ENCODE measurements around the gene ANKRD11.
"Not testable (repeated sequence)": the region's sequence is repeated elsewhere in the genome, so short reads cannot be mapped to it uniquely, and the experiment has no call there.

ANKRD11 gene

DNA sequence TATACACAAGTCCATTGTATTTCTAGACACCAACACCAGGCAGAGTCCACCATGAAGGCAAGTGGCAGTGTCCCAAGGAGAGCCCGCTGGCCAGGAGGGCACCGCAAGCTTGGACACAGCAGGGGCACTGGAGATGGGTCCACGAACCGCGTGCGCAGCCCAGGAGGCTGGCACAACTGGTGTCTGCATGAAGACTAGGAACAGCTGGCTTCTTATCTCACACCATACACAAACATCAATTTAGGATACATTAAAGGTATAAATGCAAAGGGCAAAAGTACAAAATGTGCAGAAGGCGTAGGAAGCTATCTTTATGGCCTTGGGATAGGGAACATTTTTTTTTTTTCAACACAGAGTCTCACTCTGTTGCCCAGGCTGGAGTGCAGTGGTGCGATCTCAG, 52.4 kb downstream of the ANKRD11 start:
- no peaks in the 10 kb centered on the region for H3F3A ChIP-seq (ENCODE audit: control insufficient read depth, insufficient read depth)
- peaks cover 42% of the 10 kb centered on the region for H3K36me3 ChIP-seq (ENCODE audit: control insufficient read depth, low read length)
- H3K4me1 ChIP-seq (ENCODE audit: control insufficient read depth, low read length): no peaks in the 10 kb centered on the region
- no peak overlapping the region for H3K27ac ChIP-seq (ENCODE audit: low read depth, low read length)
- H3K9me3 ChIP-seq (ENCODE audit: control insufficient read depth, insufficient read depth, low read length): peaks cover 4% of the 10 kb centered on the region; the same call in 1 of the 2 replicates
- TF ChIP-seq, protein P1, sequence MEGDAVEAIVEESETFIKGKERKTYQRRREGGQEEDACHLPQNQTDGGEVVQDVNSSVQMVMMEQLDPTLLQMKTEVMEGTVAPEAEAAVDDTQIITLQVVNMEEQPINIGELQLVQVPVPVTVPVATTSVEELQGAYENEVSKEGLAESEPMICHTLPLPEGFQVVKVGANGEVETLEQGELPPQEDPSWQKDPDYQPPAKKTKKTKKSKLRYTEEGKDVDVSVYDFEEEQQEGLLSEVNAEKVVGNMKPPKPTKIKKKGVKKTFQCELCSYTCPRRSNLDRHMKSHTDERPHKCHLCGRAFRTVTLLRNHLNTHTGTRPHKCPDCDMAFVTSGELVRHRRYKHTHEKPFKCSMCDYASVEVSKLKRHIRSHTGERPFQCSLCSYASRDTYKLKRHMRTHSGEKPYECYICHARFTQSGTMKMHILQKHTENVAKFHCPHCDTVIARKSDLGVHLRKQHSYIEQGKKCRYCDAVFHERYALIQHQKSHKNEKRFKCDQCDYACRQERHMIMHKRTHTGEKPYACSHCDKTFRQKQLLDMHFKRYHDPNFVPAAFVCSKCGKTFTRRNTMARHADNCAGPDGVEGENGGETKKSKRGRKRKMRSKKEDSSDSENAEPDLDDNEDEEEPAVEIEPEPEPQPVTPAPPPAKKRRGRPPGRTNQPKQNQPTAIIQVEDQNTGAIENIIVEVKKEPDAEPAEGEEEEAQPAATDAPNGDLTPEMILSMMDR (IDR thresholded peaks at IDR 0.05; ENCODE audit: low read depth, low read length, poor library complexity, severe bottlenecking): no peak
- TF ChIP-seq EZH2phosphoT487 (IDR thresholded peaks at IDR 0.05; ENCODE audit: borderline replicate concordance, low read length): no peak
- H3K79me2 ChIP-seq (ENCODE audit: control insufficient read depth, low read length): peaks cover 100% of the 10 kb centered on the region
- H3K4me2 ChIP-seq (ENCODE audit: low read length): no peak overlapping the region
- H3K9me2 ChIP-seq (replicated peaks; ENCODE audit: control insufficient read depth, low read length): no peaks in the 10 kb centered on the region
- peaks cover 37% of the 10 kb centered on the region for H4K20me1 ChIP-seq (ENCODE audit: control insufficient read depth, insufficient read depth, low read depth, low read length)
- H3K27me3 ChIP-seq (ENCODE audit: control insufficient read depth, low read length): no peaks in the 10 kb centered on the region
- H3K4me3 ChIP-seq (ENCODE audit: low read length): no peak overlapping the region

DNA sequence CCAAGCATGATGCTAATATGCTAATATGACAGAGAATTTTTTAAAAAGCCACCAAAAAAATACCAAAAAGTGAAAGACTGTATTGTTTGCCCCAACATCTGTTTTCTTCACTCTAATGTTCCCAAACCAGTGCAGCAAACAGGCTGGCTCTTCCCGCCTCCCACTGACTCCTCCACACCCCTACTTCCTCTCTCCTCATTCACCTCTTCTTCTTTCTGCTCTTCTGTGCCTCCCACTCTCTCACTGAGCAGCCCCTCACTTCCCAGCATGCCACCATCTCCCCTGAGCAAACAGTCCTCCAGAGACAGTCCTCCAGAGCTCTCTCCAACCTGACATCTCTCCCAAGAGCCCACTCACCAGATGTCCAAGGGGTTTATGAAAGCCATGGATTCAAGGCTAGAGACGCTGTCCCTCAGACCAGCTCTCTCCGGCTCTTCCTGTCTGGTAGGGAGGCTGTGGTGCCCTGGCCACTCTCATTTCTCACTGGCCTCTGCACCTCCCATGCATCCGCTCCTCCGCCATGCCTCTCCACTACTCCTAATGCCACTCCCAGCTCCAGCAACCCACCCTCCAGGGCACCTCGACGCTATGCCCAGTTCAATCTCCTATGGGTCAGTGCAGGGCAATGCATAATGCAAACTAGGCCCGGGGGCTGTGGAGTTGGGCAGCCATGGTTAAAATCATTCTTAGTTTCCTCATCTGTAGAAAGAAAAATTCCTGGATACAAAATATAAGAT, 52.9 kb downstream of the ANKRD11 start:
- Histone ChIP-seq H3K79me2 (ENCODE audit: control insufficient read depth, low read length) (peaks cover 100% of the 10 kb centered on the region), H3K27ac (ENCODE audit: low read depth, low read length) (no peak overlapping the region), H3K4me3 (ENCODE audit: low read length) (no peak overlapping the region), H3F3A (ENCODE audit: control insufficient read depth, insufficient read depth) (no peaks in the 10 kb centered on the region), H3K4me1 (ENCODE audit: control insufficient read depth, low read length) (no peaks in the 10 kb centered on the region), H4K20me1 (ENCODE audit: control insufficient read depth, insufficient read depth, low read depth, low read length) (peaks cover 35% of the 10 kb centered on the region), H3K4me2 (ENCODE audit: low read length) (no peak overlapping the region), H3K36me3 (ENCODE audit: control insufficient read depth, low read length) (peaks cover 42% of the 10 kb centered on the region), H3K9me3 (ENCODE audit: control insufficient read depth, insufficient read depth, low read length) (peaks cover 4% of the 10 kb centered on the region; the same call in 1 of the 2 replicates), H3K9me2 (replicated peaks; ENCODE audit: control insufficient read depth, low read length) (no peaks in the 10 kb centered on the region), H3K27me3 (ENCODE audit: control insufficient read depth, low read length) (no peaks in the 10 kb centered on the region)
- no peak for TF ChIP-seq EZH2phosphoT487 (IDR thresholded peaks at IDR 0.05; ENCODE audit: borderline replicate concordance, low read length)
- TF ChIP-seq, protein P1 (IDR thresholded peaks at IDR 0.05; ENCODE audit: low read depth, low read length, poor library complexity, severe bottlenecking): no peak

DNA sequence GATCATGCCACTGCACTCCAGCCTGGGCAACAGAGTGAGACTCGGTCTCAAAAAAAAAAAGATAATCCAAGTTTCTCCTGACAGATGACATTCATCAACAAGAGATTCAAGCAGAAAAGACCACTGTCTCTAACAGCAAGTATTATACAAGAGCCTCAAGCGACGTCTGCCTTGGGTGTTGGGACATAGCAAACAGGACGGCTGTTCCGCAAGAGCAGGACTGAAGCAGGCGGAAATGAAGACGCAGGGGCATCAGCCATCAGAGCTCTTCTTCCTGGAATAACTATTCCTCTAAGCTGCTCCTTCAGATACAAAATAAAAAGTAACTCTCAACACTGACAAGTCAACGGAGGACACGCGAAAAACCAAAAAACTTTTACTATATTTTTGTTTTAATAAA, 54.0 kb downstream of the ANKRD11 start:
- Histone ChIP-seq H3K27ac (ENCODE audit: low read depth, low read length) (no peak overlapping the region), H3K4me3 (ENCODE audit: low read length) (no peak overlapping the region), H3K79me2 (ENCODE audit: control insufficient read depth, low read length) (peaks cover 100% of the 10 kb centered on the region), H4K20me1 (ENCODE audit: control insufficient read depth, insufficient read depth, low read depth, low read length) (peaks cover 45% of the 10 kb centered on the region), H3K9me3 (ENCODE audit: control insufficient read depth, insufficient read depth, low read length) (peaks cover 4% of the 10 kb centered on the region; the same call in 1 of the 2 replicates), H3K27me3 (ENCODE audit: control insufficient read depth, low read length) (no peaks in the 10 kb centered on the region), H3F3A (ENCODE audit: control insufficient read depth, insufficient read depth) (no peaks in the 10 kb centered on the region), H3K4me2 (ENCODE audit: low read length) (no peak overlapping the region), H3K36me3 (ENCODE audit: control insufficient read depth, low read length) (peaks cover 42% of the 10 kb centered on the region), H3K4me1 (ENCODE audit: control insufficient read depth, low read length) (no peaks in the 10 kb centered on the region), H3K9me2 (replicated peaks; ENCODE audit: control insufficient read depth, low read length) (no peaks in the 10 kb centered on the region)
- no peak for TF ChIP-seq EZH2phosphoT487 (IDR thresholded peaks at IDR 0.05; ENCODE audit: borderline replicate concordance, low read length)
- TF ChIP-seq, protein P1 (IDR thresholded peaks at IDR 0.05; ENCODE audit: low read depth, low read length, poor library complexity, severe bottlenecking): no peak

DNA sequence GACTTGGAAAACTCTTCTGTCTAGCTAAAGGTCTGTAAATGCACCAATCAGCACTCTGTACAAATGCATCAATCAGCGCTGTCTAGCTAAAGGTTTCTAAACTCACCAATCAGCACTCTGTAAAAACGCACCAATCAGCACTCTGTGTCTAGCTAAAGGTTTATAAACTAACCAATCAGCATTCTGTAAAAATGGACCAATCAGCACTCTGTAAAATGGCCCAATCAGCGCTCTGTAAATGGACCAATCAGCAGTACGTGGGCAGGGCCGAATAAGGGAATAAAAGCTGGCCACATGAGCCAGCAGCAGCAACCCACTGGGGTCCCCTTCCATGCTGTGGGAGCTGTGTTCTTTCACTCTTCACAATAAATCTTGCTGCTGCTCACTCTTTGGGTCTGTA, 55.3 kb downstream of the ANKRD11 start:
- not testable (repeated sequence) for H3K4me2 ChIP-seq (ENCODE audit: low read length); H3K9me2 ChIP-seq (replicated peaks; ENCODE audit: control insufficient read depth, low read length); H3K27ac ChIP-seq (ENCODE audit: low read depth, low read length); H3K4me1 ChIP-seq (ENCODE audit: control insufficient read depth, low read length); H3K27me3 ChIP-seq (ENCODE audit: control insufficient read depth, low read length); H3K4me3 ChIP-seq (ENCODE audit: low read length); H3K9me3 ChIP-seq (ENCODE audit: control insufficient read depth, insufficient read depth, low read length); H3F3A ChIP-seq (ENCODE audit: control insufficient read depth, insufficient read depth)
- H4K20me1 ChIP-seq (ENCODE audit: control insufficient read depth, insufficient read depth, low read depth, low read length): peaks cover 47% of the 10 kb centered on the region
- H3K79me2 ChIP-seq (ENCODE audit: control insufficient read depth, low read length): peaks cover 98% of the 10 kb centered on the region
- H3K36me3 ChIP-seq (ENCODE audit: control insufficient read depth, low read length): peaks cover 40% of the 10 kb centered on the region

Data from DOHH2 (cell line).